Ramos (cell line): ENCODE measurements around the gene DHX58.

Experiments
- in situ Hi-C: fragments of 300-500 bp; cut with MboI; formaldehyde crosslinking; loops from one replicate; pipeline ENCODE4 v1.14.3; 2022; ENCODE audit warnings: low sequenced_read_pairs; ENCODE audit not compliant: unreplicated experiment

The DHX58 gene

DNA sequence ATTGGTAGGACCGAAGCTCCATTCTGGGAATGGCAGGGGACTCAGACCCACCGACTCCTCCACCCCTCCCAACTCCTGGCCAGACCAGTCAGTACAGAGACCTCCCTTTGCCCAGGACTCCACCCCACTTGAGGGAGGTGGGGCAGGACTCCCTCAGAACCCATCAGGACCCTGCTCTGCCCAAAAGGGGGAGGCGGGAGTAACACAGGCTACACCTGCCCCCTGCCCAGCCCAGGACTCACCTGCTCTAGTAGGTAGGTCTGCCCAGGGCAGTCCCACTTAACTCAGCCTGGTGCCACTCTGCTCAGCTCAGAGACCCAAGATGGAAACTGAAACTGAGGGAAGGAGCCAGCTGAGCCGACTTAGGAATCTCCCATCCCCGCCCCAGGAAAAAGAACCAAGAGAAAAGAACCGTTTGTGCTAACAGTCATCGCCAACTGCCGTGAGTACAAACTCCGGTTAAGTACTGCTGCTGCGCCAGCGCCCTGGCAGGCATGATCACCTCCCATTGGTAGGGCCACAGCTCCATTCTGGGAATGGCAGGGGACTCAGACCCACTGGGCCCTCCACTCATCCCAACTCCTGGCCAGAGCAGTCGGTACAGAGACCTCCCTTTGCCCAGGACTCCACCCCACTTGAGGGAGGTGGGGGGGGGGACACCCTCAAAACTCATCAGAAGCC is 503 bp downstream of the DHX58 start:
- in situ Hi-C loops = loop anchor here (5.0 to 25.0 kb wide), 3 partner anchors 90 to 375 kb away; partner anchors contain the start of genes HAP1 and NKIRAS2

DNA sequence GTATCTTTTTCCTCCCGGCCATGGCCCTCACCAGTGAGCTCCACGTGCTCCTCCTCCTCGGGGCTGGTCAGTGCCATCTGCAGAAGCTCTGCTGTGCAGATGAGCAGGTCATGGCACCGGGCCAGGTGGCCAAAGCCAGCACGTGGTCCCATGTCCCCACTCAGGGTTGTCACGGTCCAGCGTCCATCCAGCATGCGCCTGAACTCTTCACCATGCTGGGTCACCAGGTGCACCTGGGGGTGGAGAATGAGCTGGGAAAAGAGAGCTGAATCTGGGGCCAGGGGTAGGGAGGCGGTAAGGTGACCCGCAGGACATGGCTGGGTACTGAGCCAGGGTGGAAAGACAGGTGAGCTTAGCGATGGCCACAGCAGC is 1.3 kb downstream of the DHX58 start:
- in situ Hi-C loops = loop anchor here (5.0 to 25.0 kb wide), 3 partner anchors 89 to 374 kb away; partner anchors contain the start of genes HAP1 and NKIRAS2

DNA sequence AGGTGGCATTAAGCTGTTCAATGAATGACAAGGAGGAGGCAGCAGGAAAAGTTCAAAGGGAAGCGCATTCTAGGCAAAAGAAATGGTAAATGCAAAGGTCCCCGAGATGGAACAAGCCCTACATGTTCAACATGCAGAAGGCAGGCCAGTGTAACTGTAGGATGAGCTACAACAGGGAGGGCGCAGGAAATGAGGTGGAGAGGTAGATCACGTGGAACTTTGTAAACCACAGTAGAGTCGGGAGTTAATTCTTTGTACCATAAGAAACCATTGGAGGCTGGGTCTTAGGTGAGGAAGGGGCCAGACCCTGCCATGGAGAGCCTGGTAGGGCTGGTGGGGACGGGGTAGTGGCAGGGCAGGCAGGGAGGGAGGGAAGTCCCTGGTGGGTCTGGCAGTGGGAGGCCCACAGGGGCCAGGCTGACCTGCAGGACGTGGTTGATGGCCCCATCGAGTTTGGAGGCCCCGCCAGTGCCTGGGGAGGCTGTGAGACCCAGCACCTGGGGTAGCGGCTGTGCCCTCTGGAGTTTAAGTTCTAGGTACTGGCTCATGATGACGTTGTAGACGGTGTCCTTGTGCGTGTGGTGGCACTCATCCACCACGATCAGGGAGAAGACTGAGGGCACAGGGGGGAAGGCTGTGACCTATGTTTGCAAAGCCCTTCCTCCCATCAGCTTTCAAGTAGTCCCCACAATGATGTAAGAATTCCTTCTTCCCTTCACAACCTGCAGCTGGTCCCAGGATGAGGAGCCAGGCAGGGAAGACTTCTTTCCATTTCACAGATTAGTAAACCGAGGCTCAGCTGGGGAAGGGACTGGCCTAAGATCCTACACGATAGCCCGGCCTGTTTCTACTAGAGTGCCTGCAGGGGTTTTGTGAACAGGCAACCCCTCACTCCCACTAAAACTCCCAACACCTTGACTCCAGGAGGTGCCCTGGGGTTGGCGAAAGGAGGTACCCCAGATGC is 1.9 kb downstream of the DHX58 start:
- in situ Hi-C loops = loop anchor here (5.0 to 25.0 kb wide), 3 partner anchors 88 to 373 kb away; partner anchors contain the start of genes HAP1 and NKIRAS2

DNA sequence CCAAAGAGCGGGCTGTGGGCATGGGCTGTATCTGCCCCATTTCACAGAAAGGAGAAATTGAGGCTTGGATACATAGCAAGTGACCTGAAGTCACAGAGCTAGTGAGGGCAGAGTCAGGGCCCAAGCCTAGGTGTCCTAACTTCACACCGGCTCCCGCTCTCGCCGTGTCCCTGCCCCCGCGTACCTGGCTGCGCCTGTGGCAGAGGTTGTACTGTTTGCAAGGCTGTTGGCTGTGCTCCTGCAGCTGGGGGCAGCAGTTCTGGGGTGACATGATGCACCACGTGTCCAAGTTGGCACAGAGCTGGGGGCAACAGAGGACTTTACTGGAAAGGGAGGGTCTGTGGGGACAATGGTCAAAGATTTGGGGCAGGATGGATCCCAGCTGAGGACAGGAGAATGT is 3.4 kb downstream of the DHX58 start:
- in situ Hi-C loops = loop anchor here (25.0 kb wide), 1 partner anchor 372 kb away; the partner anchor contains the start of gene HAP1

DNA sequence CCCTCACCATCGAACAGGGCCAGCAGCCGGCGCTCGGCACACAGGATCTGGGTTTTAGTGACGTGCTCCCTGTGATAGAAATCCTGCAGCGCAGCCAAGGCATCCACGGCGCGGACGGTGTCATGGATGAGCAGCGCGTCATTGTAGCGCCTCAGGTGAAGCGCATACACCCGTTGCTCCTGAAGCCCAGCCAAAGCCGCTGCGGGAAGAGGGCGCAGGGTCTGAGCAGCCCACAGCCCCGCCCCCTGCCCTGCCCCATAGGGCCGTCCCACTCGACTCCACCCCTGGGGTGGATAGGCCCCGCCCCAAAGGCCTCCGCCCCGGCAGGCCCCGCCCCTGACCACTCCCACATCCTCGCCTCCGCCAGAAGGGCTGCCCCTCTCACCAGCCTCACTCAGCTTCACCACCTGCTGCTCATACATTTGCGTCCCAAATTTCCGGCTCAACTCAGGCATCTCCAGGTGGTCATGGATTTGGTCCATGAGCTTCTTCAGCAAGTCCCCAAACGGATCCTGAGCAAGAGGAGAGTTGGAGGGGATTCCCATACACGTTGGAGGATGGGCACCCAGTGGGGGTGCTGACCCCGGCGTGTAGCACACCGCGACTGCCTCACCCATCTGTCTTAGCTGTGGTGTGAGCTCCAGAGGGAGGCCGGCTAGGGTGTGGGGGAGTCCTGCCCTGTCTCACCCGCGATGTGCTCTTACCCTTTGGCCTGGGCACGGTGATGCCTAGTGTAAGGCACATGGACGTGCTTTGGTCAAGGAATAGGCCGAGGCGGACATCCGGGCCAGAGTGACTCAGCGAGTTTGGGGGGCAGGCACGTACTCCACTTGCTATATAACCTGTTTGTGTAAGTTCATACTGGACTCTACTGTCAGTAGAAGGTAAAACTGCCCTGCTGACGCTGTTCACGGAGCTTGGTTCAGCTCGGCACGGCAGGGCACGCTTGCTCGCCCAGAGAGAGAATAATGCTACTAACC is 4.6 kb downstream of the DHX58 start:
- in situ Hi-C loops = loop anchor here (25.0 kb wide), 1 partner anchor 371 kb away; the partner anchor contains the start of gene HAP1

DNA sequence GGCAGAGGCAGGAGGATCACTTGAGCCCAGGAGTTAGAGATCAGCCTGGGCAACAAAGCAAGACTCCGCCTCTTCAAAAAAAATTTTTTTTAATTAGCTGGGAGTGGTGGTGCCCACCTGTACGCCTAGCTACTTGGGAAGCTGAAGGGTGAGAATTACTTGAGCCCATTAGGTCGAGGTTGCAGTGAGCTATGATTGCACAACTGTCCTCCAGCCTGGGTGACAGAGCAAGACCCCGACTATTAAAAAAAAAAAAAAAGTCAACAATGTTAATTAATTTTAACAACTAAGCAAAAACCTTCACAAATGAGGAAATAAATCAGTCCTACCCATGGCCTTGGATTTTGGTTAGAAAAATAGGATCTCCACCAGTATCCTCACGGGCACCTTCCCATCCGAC is 5.4 kb downstream of the DHX58 start:
- in situ Hi-C loops = loop anchor here (25.0 kb wide), 1 partner anchor 370 kb away; the partner anchor contains the start of gene HAP1

DNA sequence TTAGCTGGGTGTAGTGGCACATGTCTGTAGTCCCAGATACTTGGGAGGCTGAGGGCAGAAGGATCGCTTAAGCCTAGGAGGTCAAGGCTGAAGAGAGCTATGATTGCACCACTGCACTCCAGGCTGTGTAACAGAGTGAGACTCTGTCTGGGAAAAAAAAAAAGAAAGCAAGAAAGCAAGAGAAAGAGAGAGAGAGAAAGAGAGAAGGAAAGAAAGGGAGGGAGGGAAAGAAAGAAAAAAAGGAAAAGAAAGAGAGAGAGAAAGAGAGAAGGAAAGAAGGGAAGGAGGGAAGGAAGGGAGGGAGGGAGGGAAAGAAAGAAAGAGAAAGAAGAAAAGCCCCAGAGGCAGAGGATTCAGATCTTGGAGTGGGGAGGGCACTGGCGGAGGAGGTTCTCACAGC is 6.5 kb downstream of the DHX58 start:
- in situ Hi-C loops = loop anchor here (25.0 kb wide), 1 partner anchor 369 kb away; the partner anchor contains the start of gene HAP1

DNA sequence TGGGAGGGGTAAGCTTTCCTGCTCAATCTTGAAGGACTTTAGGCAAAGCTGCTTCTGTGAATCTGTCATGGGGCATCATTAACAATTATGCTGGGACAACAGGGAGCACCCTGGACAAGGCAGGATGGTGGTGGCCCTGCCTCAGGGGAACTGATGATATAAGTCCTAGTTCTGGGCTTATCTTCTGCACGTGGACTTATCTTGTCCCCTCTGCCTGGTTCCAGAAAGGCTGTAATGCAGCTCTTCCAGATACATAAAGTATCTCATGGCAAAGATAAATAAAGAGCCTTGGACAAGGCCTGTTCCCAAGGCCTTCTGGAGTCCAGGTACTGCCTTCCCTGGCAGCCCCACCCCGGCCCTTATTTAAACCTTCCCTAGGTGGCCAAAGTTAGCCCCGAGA is 8.2 kb downstream of the DHX58 start:
- in situ Hi-C loops = loop anchor here (25.0 kb wide), 1 partner anchor 367 kb away; the partner anchor contains the start of gene HAP1

DNA sequence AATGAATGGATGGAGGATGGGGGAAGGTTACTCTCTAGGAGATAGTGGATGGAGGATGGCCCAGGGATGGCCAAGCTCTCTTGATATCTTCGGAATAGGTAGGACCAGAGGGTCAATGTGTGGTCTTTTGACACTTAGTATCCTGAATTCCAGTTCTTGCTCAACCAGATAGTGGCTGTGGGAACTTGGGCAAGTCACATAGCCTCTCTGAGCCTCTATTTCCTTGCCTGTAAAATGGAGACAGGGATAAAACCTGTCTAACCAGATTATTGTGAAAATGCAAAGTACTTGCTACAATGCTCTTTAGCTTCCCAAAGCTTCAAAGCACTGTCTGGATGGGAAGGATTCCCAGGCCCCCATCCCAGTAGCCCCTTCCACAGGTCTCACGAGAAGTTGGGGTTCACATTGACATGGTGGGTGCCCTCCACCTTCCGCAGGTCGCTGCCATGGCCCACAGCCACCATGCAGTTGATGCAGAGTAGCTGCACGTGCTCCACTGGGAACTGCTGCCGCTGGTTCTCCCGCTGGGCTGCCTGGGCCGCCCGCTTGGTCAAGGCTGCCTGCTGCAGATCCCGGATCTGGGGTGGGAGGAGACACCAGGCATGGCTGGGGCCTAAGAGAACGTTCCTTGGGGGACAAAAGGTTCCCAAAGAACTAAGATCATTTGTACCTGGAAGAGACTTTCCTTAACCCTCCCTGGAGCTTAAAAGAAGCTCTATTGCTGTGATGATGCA is 9.1 kb downstream of the DHX58 start:
- in situ Hi-C loops = loop anchor here (25.0 kb wide), 1 partner anchor 366 kb away; the partner anchor contains the start of gene HAP1

DNA sequence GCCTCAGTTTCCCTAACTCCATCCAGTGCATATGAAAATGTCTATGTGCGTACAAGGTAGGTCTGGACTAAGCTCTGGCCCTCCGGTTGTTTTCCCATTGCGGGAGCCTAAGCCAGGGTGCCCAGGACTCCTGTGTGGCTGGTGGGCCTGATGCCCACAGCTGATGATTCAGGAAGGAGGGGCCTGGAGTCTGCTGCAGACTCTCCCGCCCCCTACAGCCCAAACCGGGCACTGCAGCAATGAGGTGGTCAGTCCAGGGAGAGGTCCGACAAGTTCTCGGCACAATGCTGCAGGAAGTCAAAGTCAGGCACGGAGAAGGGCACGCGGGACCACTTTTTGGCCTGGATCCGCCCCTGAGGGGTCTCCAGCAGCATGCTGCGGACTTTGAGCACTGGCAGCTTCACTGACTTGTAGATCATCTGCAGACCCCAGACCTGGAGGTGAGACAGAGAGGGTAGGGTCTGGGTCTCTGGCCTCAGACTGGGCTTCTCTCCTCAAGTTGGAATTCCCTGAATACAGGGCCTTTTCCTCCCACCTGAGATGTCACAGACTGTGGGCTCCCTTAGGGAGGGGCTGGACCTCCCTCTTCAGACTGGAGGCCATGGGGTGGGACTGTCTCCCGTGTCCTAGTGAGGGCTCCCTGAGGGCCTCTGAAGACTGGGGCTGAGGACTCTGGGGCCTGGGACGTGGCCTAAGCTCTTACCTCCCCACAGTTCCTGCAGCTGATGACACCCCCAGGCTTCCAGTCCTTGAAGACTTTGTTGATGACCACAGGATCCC is 10.8 kb downstream of the DHX58 start:
- in situ Hi-C loops = loop anchor here (25.0 kb wide), 1 partner anchor 364 kb away; the partner anchor contains the start of gene HAP1

DNA sequence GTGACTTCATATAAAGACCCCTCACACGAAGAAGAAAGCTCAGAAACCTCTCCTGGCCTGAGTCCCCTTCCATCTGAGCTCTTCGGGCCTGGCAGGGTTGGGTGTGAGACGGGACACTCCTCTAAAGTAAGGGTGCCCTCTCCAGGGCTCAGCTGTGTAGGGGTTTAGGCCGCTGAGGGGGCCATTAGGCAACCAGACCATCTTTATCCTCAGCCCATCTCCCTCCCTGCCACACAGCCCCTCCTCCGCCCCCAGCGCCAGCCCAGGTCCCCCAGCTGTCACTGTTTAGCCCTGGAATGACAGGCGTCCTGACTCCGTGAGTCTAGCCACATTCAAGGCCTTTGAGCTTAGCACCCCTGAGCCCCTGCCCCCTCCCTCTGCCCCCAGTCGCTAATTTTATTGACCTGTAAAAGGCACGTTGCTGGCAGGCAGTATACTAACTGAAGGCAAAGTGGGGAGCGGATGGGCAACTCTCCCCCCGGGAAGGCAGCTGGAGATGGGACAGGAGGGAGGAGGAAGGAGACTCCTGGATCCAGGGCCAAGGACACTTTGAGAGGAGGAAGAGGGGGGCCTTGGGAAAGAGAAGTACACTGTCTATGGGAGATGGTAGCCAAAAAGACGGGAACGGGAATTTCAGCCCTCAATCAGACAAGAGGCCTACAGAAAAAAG is 13.6 kb downstream of the DHX58 start:
- in situ Hi-C loops = no loop called here

DNA sequence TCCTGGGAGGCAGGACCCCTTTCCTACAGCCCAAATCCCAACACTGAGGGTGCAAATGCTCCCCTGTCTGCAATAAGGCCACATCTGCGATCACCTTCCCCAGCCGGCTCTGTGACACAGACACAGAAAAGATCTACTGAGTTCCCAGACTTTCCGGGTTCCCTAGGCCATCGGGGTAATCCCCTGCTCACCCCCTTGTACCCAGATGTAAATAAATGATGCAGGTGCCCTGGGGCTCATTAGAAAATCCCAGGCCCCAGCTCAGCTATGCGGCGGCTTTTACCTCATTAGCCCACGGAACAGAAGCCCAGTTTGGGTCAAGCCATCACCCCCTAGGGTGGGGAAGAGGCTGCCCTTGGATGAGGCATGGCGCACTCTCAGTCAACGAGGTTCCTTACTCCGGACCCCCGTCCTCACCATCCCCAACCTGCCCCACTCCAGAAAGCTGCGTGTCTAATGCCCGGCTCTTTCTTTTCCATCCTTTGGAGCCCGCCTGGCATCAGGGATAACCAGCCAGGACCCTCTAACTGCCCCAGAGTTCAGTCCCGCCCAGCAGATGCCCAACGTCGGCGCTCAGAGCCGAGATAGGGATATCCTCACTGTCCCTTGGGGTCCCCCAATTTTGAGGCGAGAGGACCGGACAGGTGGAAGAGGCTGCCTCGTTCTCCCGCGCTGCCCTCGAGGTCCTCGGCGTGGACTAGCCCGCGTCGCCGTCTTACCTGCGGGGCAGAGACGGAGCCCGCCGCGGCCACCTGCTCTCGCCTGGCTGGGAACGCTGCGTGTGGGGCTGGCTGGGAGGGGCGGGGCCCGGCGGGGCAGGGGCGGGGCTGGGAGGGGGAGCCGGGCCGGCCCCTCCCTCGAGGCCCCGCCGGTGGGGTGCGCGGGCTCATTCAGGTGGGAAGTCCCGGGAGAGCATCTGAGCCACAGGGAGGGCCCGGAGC is 14.6 kb downstream of the DHX58 start, which contains the start of gene ZNF385C:
Gene ZNF385C, minus strand, starts transcription at position 783 of the 941 bp plus-strand sequence. CDS start 35,417 bp downstream, outside the sequence.
- in situ Hi-C loops = no loop called here

DNA sequence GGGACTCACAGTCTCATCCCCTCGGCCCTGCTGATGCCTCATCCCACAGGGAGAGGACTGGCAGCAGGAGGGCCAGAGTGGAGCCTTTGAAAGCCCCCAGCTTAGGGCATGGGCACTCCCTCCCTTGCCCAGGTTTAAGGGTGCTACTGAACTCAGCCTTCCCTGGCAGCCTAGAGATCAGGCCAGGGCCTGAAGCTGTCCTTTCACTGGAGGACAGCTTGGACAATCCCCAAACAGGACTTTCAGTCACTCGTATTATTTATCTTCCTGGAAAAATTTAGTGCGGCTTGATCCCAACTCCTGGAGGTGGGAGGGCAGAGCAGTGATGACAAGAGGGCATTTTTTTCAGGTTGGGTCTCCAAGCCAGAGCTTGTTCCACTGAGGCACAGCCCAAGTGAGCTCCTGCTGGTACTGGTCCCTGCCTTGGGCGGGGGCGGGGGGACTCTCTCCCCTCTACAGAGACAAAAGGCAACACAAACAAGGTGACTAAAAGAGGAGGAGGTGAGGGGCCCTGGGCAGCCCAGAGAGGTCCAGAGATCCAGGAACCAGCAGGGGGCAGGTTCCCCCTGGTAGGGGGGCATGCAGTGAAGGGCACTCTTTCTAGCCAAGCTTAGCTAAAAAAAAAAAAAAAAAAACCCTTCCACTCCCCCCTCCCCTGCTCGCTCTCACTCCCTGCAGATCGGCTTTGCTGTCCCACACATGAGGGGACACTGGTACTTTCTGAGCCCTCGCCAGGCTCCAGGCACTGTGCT is 16.0 kb downstream of the DHX58 start:
- in situ Hi-C loops = no loop called here

DNA sequence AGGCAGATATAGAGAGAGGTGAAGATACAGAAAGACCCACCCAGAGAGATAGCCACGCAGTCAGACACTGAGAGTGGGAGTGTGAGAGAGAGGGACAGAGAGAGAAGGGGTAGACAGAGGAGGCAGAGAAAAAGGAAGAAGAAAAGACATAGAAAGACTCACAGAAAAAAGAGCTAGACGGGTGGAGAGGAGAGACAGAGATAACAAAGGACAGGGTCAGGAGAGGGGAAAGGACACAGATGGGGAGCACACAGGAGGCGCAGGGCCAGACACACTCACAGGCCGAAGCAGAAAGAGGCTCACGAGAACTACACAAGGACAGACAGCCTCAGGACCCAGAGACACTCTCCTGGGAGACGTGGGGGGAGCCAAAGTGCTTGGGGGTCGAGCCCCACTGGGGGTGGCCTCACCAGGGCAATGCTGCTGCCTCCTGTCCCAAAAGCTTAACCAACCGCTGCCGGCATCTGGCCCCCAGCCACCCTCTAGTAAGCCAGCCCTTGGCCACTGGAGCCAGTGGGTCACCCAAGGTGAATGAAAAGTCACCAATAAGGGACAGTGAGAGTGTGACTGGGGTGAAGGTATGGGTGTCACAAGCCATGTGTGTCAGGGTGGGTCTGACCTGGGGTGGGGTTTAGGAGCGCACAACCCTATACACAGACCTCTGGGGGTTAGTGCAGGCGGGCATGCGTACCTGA is 18.0 kb downstream of the DHX58 start:
- in situ Hi-C loops = no loop called here

DNA sequence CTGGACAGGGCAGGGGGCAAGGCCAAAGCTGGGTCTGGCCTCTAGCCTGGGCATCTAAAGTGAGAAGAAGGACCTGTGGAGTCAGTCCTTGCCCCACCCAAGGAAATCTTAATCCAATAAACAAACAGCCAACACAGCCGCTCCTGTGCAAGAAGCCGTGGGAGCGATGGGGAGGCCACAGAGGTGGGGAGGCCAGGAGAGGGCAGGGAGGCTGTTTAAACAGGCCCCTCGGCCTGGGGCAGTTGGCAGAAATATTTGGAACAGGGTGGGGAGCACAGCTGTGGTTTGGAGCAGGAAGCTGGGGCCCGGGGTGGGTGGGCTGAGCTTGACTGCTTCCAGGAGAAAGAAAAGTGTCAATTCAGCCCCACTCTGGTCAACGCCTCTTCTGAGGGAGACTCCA is 19.6 kb downstream of the DHX58 start:
- in situ Hi-C loops = no loop called here
